ENCODE results near the gene NLRP9.

NLRP9 gene

DNA sequence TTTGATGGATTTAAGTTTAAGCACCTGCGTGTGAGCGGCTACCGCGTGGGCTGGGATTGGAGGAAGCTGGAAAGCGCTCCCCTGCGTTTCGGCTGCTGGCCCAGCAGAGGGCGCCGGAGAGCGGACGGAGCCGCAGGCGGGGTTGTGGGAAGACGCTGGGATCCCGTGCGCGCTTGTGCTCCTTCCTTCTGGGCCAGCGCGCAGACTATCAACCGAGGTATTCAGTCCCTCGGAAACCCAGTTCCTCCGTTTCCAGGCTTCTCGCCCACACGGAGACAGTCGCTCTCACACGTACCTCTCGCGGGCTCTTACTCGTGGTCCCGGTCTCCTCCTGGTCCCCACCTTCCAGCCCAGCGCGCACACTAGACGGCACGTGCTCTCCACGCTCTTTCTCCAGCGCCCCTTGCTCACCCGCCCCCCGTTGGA, 34.4 kb downstream of the NLRP9 start:
- DNase-seq (ENCODE audit: low read depth): no peak

- DNase-seq (ENCODE audit: low read depth): no peak
Measured at GRCh38 chr19:55702131-55702627, 36.0 kb downstream of the NLRP9 start.

DNA sequence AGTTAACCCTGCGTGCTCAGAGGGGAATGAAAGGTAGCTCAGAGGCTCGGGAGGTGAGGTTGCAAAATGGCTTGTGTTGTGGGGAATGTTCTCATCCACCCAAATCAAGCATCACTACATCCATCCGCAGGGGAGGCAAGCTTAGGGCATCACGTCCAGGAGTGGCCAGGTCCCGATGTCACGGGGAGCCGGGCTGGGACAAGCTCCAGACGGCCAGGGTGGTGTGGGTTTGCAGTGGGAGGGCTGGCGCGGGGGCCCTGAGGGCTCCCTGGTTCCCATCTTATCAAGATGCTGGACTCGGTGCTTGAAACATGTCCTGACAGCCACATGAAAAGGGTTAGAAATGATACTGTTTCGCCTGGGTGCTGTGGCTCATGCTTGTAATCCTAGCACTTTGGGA, 37.4 kb downstream of the NLRP9 start:
- no peak for DNase-seq (ENCODE audit: low read depth)

- DNase-seq (ENCODE audit: low read depth): no peak
Measured at GRCh38 chr19:55699221-55699620, 39.0 kb downstream of the NLRP9 start.

DNA sequence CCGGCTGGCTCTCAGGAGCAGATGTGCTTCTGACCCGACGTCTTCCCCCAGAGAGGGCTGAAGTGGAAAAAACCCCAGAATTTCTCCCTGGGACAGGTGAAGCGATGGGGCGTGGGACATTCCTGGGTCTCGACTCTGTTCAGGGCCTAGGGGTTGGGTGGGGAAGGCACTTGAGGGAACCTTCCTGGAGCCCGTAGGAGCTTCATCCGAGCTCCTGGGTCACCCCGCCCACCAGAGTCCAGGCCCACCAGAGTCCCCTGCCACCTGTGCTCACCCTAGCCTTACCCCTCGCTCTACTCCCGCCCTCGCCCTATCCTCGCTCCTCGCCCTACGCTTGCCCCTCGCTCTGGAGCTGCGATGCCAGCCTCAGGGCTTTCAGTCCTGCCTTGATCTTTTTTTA, 39.9 kb downstream of the NLRP9 start:
- DNase-seq (ENCODE audit: low read depth): no peak

- DNase-seq (ENCODE audit: low read depth): no peak
Measured at GRCh38 chr19:55697698-55698097, 40.5 kb downstream of the NLRP9 start.

GRCh38 chr19:55697069-55697440, 41.1 kb downstream of the NLRP9 start:
- no peak for DNase-seq (ENCODE audit: low read depth)

DNA sequence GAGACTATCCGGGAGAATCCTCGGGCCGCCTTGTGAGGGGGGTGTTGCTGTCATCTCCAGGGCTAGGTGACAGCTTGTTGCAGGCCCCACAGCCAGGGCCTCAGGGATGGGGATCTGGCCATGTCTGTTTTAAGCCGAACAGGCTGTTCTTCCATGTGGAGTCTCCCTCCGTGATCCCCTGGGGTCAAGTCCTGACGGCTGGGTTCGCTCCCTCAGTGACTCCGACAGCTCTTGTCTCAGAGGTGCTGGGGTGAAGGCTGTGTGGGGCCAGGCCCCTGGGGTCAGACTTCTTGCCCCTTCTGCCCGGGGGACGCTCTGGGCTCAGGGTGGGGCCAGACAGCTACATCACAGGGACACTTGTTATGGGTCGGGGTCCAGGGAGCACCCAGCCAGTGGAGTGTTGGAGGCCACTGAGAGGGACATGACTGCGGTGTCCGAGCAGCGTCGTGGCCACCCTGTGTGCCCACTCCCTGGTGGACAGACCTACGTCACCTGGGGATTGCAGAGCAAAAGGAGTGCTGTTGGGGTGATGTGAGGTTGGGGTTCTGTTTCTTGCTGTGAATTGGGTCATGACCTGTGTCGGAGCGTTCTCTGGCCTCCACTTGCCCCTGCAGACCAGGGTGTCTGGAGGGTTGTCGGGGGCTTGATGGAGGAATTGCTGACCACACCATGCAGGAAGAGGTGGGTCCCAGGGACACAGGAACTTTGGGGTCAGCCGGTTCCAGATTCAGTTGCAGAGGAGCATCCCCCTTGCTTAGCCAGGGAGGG, 41.7 kb downstream of the NLRP9 start:
- no peak for DNase-seq (ENCODE audit: low read depth)

DNA sequence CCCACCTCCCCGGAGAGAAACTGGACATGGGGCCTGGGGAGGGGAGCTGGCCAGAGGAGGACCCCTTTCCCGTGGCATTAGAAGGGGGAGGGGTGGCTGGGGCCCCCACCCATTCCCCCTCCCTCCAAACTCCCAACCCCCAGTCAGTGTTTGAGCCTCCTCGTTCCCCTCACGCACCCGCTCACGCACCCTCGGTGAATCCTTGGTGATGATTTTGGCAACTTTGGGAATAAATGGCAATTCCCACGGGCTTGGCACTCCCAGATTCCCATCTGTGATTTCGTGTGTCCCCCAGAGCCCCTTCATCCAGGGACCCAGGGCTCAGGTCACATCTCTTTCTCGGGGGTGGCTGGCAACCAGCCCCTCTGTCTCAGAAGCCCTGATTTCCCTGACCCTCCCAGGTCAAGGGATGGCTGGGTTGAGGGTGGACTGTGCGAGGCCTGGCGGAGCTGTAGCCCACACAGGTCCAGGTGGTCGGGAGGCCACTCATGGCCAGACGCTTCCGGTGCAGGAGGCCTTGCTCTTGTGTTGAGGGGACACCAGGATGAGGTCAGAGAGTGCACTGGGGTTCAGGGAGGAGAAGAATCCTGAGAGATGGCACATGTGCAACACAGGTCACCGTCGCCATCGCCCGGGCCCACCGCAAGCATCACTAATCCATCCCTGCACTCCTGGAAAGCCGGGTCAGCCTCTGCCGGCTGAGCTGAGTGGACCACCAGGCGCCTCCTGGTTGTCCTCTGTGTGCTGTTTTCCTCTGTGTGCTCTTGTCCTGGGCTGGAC, 42.5 kb downstream of the NLRP9 start:
- DNase-seq (ENCODE audit: low read depth): no peak

GRCh38 chr19:55694656-55695491, 43.3 kb downstream of the NLRP9 start:
- DNase-seq (ENCODE audit: low read depth): no peak

DNA sequence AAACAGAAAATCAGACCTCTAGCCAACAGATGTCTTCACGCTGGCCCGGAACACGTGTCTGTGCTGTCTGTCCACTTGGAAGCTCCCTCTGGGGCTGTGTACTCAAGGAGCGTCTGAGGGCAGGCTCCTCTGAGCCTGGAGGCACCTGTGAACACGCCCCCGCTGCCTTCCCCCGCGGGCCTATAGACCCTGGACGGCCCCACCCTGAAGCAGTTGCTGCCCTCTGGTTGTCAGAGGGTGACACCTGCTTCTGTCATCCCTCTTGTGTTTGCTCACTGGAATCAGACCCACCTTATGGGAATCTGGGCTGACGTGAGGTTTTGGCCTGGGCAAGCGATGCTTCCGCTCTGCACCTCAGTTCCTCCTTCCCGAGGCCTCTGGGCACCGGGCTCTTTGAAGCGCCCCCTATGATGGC, 44.0 kb downstream of the NLRP9 start:
- DNase-seq (ENCODE audit: low read depth): no peak

DNA sequence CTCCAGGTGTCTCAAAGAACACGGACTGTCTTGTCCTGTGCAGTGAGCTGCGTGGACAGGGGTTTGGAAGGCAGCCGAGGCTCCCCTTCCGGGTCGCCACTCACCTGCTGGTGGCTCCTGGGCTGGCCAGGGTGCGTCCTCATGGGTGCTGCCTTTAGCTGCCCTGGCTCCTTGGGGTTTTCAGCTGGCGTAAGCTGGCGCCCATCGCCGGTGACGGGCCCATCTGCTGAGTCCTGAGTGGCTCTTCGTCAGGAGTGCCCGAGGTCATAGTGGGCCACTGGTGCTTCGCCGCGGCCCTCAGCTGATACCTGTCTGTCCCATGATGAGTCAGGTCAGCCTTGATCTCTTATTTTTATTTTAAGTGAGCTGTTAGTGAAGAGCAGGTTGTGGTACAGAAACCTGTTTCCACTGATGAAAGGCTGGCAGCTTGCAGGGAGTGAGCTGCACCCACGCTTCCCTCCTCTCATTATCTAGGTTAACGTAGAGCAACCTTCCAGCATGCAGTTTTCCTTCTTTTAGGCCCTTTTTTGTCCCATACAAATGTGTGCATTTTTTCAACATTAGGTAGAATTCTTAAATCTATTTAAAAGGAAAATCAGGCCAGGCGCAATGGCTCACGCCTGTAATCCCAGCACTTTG, 44.7 kb downstream of the NLRP9 start:
- DNase-seq (ENCODE audit: low read depth): no peak

GRCh38 chr19:55692681-55693081, 45.5 kb downstream of the NLRP9 start:
- no peak for DNase-seq (ENCODE audit: low read depth)

DNA sequence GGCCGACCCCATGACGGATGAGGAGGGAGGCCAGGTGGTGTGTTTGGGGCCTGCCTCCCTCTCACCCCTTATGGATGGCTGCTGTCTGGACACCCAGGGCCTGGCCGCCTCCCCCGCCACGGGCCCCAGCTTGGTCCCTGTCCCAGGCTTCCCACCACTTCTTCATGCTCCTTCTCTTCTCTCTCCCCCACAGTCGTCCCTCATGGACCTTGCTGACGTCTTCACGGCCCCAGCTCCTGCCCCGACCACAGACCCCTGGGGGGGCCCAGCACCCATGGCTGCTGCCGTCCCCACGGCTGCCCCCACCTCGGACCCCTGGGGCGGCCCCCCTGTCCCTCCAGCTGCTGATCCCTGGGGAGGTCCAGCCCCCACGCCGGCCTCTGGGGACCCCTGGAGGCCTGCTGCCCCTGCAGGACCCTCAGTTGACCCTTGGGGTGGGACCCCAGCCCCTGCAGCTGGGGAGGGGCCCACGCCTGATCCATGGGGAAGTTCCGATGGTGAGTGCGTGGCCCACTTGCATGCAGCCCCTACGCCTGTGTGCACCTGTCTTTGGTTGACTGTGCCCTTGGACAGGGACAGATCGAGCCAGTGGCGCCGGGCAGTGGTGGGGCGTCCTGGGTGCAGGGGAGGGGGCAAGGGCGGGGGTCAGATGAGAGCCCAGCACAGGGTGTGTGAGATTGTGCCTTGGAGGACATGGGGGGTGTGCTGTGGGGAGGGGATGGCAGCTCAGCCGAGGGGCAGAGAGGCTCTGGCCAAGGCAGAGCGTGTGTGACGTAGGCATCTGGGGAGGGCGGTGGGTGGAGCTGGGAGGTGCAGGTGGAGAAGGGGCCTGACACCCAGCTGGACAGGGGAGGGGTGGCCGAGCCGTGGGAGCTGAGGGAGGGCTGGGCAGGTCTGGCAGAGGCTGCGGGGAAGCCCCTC, 46.4 kb downstream of the NLRP9 start:
- DNase-seq (ENCODE audit: low read depth): no peak

DNA sequence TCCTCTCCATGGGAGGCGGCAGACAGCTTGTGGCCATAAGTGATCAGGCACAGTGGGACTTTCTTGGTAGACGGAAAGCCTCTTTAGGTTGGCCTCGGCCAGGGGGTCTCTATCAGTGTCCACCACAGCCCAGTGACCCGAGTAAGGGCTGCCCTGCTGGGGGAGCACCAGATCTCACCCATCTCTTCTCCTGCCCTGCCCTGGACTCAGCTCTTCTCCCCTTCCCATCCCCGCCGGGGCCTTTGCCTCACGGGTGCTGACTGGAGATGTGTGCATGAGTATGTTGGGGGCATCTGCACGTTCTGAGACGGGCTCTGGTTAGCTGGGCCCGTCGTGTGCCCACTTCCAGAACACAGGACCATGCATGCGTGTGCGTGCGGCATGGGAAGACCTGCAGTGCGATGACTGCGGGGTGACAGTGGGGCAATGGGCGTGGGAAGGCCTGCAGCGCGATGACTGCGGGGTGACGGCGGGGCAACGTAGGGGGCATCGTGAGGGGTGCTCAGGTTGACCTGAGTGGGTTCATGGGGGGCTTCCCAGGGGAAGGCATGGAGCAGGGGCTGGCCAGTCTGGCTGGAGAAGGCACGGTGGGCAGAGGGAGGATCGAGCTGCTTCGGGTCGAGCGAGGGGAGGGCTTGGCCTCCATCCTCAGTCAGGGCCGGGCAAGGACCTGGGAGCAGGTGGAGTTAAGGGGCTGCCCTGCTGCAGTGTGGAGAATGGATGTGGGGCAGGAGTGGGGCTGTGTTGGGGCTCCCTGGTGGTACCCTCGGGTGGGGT, 47.2 kb downstream of the NLRP9 start:
- no peak for DNase-seq (ENCODE audit: low read depth)

- DNase-seq (ENCODE audit: low read depth): no peak
Measured at GRCh38 chr19:55690109-55690768, 48.0 kb downstream of the NLRP9 start.

DNA sequence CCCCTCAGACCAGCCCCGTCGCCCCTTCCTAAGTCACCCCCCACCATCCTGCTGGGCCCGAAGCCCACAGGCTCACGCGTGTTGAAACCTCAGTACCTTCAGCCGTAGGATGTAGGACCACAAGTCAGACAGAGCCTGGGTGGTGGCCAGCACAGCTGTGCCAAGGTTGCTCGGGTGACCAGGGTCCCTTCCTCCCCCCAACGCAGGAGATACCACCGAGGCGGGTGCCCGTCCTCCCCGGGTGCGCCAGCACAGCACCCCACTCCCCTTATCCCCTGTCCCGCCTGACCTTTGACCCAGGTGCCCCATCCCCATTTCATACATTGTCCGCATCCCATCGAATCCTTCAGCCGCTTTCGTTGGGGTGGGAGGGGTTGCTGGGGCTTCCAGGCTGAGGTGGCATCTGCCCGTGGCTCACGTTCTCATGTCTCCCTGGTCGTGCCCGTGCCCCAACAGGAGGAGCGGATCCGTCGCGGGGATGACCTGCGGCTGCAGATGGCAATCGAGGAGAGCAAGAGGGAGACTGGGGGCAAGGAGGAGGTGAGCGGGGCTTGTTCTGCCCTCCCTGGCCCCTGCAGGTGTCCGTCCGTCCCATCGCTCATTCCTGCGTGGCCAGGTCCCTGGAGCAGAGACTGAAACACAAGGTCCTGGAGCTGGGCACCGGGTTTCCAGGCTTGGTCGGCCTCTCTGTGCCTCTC, 48.6 kb downstream of the NLRP9 start:
- DNase-seq (ENCODE audit: low read depth): no peak

DNA sequence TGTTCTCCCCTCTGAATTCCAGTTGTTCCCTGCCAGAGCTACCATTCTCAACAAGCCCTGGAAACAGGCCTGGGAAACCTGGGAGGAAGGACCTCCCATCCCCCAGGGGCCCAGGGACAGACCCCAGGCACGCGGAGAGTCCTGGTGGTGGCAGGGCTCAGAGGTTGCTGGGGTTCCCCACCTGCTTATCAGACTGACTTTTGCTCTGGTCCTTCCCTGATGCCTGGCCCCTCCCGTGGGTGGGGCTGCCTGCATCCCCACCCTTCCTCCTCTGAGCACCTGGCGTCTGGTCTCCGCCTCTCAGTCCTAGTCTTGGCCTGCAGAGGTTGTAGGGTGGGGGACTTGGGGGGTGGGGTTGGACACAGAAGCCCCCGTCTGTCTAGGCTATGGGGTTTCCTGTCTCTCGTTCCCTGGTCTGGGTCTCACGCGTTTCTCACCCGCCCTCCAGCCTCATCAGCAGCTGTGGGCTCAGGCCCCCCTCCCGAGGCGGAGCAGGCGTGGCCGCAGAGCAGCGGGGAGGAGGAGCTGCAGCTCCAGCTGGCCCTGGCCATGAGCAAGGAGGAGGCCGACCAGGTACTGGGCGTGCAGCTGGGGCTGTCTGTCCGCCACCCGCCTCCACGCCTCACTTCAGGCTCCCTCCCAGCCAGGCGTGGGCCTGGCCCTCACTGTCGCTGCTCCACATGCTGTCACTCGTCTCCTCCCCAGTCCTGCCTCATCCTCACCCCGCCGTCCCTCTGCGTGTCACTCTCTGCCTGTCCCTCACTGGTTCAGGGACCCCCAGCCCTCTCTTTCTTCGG, 49.6 kb downstream of the NLRP9 start:
- no peak for DNase-seq (ENCODE audit: low read depth)
